ENCODE results near the gene FBLN5.

FBLN5 gene

DNA sequence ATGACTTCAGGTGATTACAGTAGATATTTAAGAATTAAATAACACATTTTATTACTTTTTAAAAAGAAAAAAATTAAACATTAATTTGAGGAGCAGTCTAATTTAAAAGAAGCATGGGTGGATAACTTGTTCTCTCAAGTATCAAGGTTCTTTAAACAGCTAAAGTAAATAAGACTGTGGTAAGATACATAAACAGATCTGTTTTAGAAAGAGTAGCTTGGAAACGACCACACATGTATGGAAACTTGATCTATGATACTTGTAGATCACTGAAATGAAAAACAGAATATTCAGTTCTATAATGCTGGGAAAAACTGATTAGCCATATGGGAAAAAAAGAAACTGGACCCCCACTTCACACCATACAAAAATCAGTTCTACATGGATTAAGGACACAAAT lies 116.2 kb downstream of the FBLN5 start:
- no peak overlapping the region for H3K4me3 ChIP-seq (ENCODE audit: low read length)
- H3K4me2 ChIP-seq (ENCODE audit: low read depth, low read length), result no peak overlapping the region
- no peaks in the 10 kb centered on the region for H3K36me3 ChIP-seq (replicated peaks; ENCODE audit: insufficient read depth, low read length)
- H3K4me1 ChIP-seq (ENCODE audit: low read length), result no peaks in the 10 kb centered on the region
- no peak overlapping the region for H3K9ac ChIP-seq (ENCODE audit: low read length)
- no peaks in the 10 kb centered on the region for H3K79me2 ChIP-seq (ENCODE audit: low read length)
- no peak for DNase-seq
- no peak overlapping the region for H2AFZ ChIP-seq (ENCODE audit: low read length)
- H3K9me3 ChIP-seq (replicated peaks; ENCODE audit: insufficient read depth, low read length), result no peaks in the 10 kb centered on the region
- no peaks in the 10 kb centered on the region for H3F3A ChIP-seq (ENCODE audit: insufficient read depth, low read length)
- no peak overlapping the region for H3K27ac ChIP-seq (ENCODE audit: low read length)
- H3K27me3 ChIP-seq (replicated peaks; ENCODE audit: insufficient read depth, low read length), result no peaks in the 10 kb centered on the region
- H4K20me1 ChIP-seq (ENCODE audit: insufficient read depth, low read length), result no peaks in the 10 kb centered on the region
- TF ChIP-seq CTCF (IDR thresholded peaks at IDR 0.05; ENCODE audit: low read length) (no peak), EZH2 (optimal IDR thresholded peaks at IDR 0.05; ENCODE audit: low read depth, low read length) (no peak), EZH2phosphoT487 (IDR thresholded peaks at IDR 0.05; ENCODE audit: low read length) (no peak)
- no peaks in the 10 kb centered on the region for H3K9me2 ChIP-seq (replicated peaks; ENCODE audit: insufficient read depth, low read length)

GRCh38 chr14:91830777-91831176 lies 116.7 kb downstream of the FBLN5 start:
- Histone ChIP-seq H3K9me2 (replicated peaks; ENCODE audit: insufficient read depth, low read length) (no peaks in the 10 kb centered on the region), H3K79me2 (ENCODE audit: low read length) (no peaks in the 10 kb centered on the region), H3K4me2 (ENCODE audit: low read depth, low read length) (no peak overlapping the region), H3F3A (ENCODE audit: insufficient read depth, low read length) (no peaks in the 10 kb centered on the region), H3K36me3 (replicated peaks; ENCODE audit: insufficient read depth, low read length) (no peaks in the 10 kb centered on the region), H3K4me3 (ENCODE audit: low read length) (no peak overlapping the region), H2AFZ (ENCODE audit: low read length) (no peak overlapping the region), H3K27ac (ENCODE audit: low read length) (no peak overlapping the region), H3K9ac (ENCODE audit: low read length) (no peak overlapping the region), H4K20me1 (ENCODE audit: insufficient read depth, low read length) (no peaks in the 10 kb centered on the region), H3K9me3 (replicated peaks; ENCODE audit: insufficient read depth, low read length) (no peaks in the 10 kb centered on the region), H3K4me1 (ENCODE audit: low read length) (no peaks in the 10 kb centered on the region), H3K27me3 (replicated peaks; ENCODE audit: insufficient read depth, low read length) (no peaks in the 10 kb centered on the region)
- no peak for DNase-seq
- TF ChIP-seq EZH2phosphoT487 (IDR thresholded peaks at IDR 0.05; ENCODE audit: low read length), result no peak
- no peak for TF ChIP-seq EZH2 (optimal IDR thresholded peaks at IDR 0.05; ENCODE audit: low read depth, low read length)
- no peak for TF ChIP-seq CTCF (IDR thresholded peaks at IDR 0.05; ENCODE audit: low read length)

DNA sequence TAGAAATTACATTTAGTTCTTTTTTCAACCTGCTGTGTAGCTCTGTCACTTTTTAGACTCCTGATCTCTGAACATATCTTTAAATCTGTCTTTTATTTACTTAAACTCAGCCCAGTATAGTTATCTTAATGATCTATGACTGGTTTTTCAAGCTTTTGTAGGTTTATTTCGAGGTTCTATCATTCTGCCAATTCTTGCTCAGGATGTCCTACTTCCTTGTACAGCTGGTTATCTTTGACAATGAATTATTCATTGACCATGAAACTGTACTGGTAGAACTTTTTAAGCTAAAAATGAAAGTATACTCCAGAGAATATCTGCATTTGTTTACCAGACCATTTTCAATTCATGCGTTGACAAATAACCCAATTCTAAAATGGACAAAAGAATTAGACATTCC lies 118.0 kb downstream of the FBLN5 start:
- no peaks in the 10 kb centered on the region for H3F3A ChIP-seq (ENCODE audit: insufficient read depth, low read length)
- no peaks in the 10 kb centered on the region for H3K79me2 ChIP-seq (ENCODE audit: low read length)
- H3K9me2 ChIP-seq (replicated peaks; ENCODE audit: insufficient read depth, low read length), result no peaks in the 10 kb centered on the region
- no peaks in the 10 kb centered on the region for H4K20me1 ChIP-seq (ENCODE audit: insufficient read depth, low read length)
- no peak overlapping the region for H3K4me3 ChIP-seq (ENCODE audit: low read length)
- TF ChIP-seq CTCF (IDR thresholded peaks at IDR 0.05; ENCODE audit: low read length), result no peak
- TF ChIP-seq EZH2 (optimal IDR thresholded peaks at IDR 0.05; ENCODE audit: low read depth, low read length), result no peak
- TF ChIP-seq EZH2phosphoT487 (IDR thresholded peaks at IDR 0.05; ENCODE audit: low read length), result no peak
- H3K27ac ChIP-seq (ENCODE audit: low read length), result no peak overlapping the region
- H3K36me3 ChIP-seq (replicated peaks; ENCODE audit: insufficient read depth, low read length), result no peaks in the 10 kb centered on the region
- no peaks in the 10 kb centered on the region for H3K4me1 ChIP-seq (ENCODE audit: low read length)
- H3K9ac ChIP-seq (ENCODE audit: low read length), result no peak overlapping the region
- no peaks in the 10 kb centered on the region for H3K27me3 ChIP-seq (replicated peaks; ENCODE audit: insufficient read depth, low read length)
- no peak for DNase-seq
- no peak overlapping the region for H2AFZ ChIP-seq (ENCODE audit: low read length)
- H3K9me3 ChIP-seq (replicated peaks; ENCODE audit: insufficient read depth, low read length), result no peaks in the 10 kb centered on the region
- H3K4me2 ChIP-seq (ENCODE audit: low read depth, low read length), result no peak overlapping the region

All from MM.1S (cell line).